Bladder microvascular endothelial cell (primary cell): ENCODE data around the gene ZNF143. TPM values are rescaled to one million over a fixed set of nuclear protein-coding genes. Genes with fewer than 3 reads are reported as not detected.

Experiments
- total RNA-seq: library from RNA; depleted of rRNA; stranded (reverse); fragments of >200 nt; gene quantifications from 2 replicates; pipeline ENCODE4 v1.2.3, GENCODE V29; 2014

The ZNF143 gene
- 21.7 and 37.8 TPM in 2 replicates for total RNA-seq

GRCh38 chr11:9460322-9461062 is at the start of gene ZNF143:
Gene ZNF143 (plus strand): TSS chr11:9461012. CDS start chr11:9471309, 10,297 bp downstream.

GRCh38 chr11:9573052-9573774 is 112.4 kb downstream of the ZNF143 start, which contains the start of gene WEE1:
Gene WEE1 (plus strand): TSS chr11:9573670. CDS start chr11:9573934, 264 bp downstream.

Other genes with a start within 250 kb of the ZNF143 start
- gene DENND5A, start 195.7 kb upstream of the ZNF143 start, total RNA-seq = 138 and 290 TPM in 2 replicates
- 31.5 and 34.2 TPM in 2 replicates for gene TMEM41B, start 146.4 kb upstream of the ZNF143 start, total RNA-seq
- 99.4 and 171 TPM in 2 replicates for gene IPO7, start 76.4 kb upstream of the ZNF143 start, total RNA-seq
- 21.4 and 28.5 TPM in 2 replicates for gene WEE1, start 112.7 kb downstream of the ZNF143 start, total RNA-seq
- 141 and 146 TPM in 2 replicates for gene SWAP70, start 203.1 kb downstream of the ZNF143 start, total RNA-seq